K562 (cell line): Measurements from ENCODE around the gene CCDC9. TPM values are rescaled to one million over a fixed set of nuclear protein-coding genes. Genes with fewer than 3 reads are reported as not detected.

Experiments
- BACH1 ChIP-seq: fragments of 200-800 bp; sonication (Bioruptor generic); IDR thresholded peaks from 2 replicates; pipeline ENCODE4 v1.6.1; 2016; ENCODE audit warnings: missing genetic modification characterization, missing compliant biosample characterization
- BDP1 ChIP-seq: IDR thresholded peaks from 3 replicates; pipeline ENCODE4 v1.6.1; 2011; ENCODE audit not compliant: insufficient read length, insufficient read depth
- BRF2 ChIP-seq: IDR thresholded peaks from 3 replicates; pipeline ENCODE4 v1.6.1; 2011; ENCODE audit warnings: borderline replicate concordance, mild to moderate bottlenecking; ENCODE audit not compliant: insufficient read length, insufficient read depth
- CBFA2T3 ChIP-seq: fragments of 450-650 bp; IDR thresholded peaks from 2 replicates; pipeline ENCODE4 v1.6.1; 2017
- CC2D1A ChIP-seq: fragments of 450-650 bp; IDR thresholded peaks from 2 replicates; pipeline ENCODE4 v1.6.1; 2017; ENCODE audit warnings: mild to moderate bottlenecking
- DEAF1 ChIP-seq: fragments of 450-650 bp; formaldehyde crosslinking; IDR thresholded peaks from 2 replicates; pipeline ENCODE4 v1.4.0; 2020; ENCODE audit warnings: mild to moderate bottlenecking, moderate library complexity
- ELK1 ChIP-seq: sonication (generic); formaldehyde crosslinking; IDR thresholded peaks from 2 replicates; pipeline ENCODE4 v1.8.1; 2022; ENCODE audit warnings: missing genetic modification reagents
- ETS2 ChIP-seq: IDR thresholded peaks from 2 replicates; pipeline ENCODE4 v1.6.1; 2016; ENCODE audit warnings: borderline replicate concordance, missing genetic modification characterization, mild to moderate bottlenecking, moderate library complexity, missing compliant biosample characterization; ENCODE audit not compliant: poor library complexity, severe bottlenecking
- FIP1L1 ChIP-seq: fragments of 200-400 bp; formaldehyde crosslinking; IDR thresholded peaks from 2 replicates; pipeline ENCODE4 v1.6.1; 2018; ENCODE audit warnings: mild to moderate bottlenecking, low read depth, low read length; ENCODE audit not compliant: poor library complexity, severe bottlenecking
- FUS ChIP-seq: fragments of 200-400 bp; formaldehyde crosslinking; optimal IDR thresholded peaks from 2 replicates; pipeline ENCODE3; 2017; ENCODE audit warnings: low read depth, low read length
- MCM5 ChIP-seq: fragments of 450-650 bp; IDR thresholded peaks from 2 replicates; pipeline ENCODE4 v1.6.1; 2016; ENCODE audit warnings: low read depth
- NBN ChIP-seq: fragments of 450-650 bp; IDR thresholded peaks from 2 replicates; pipeline ENCODE4 v1.6.1; 2016; ENCODE audit warnings: low read depth, mild to moderate bottlenecking
- PCBP2 ChIP-seq: fragments of 200-400 bp; formaldehyde crosslinking; IDR thresholded peaks from 2 replicates; pipeline ENCODE4 v1.6.1; 2018; ENCODE audit warnings: low read length, low read depth, mild to moderate bottlenecking, moderate library complexity; ENCODE audit not compliant: poor library complexity, severe bottlenecking
- RBM39 ChIP-seq: fragments of 200-400 bp; formaldehyde crosslinking; optimal IDR thresholded peaks from 2 replicates; pipeline ENCODE3; 2018; ENCODE audit warnings: low read depth, low read length
- RNF219 ChIP-seq: fragments of 250-450 bp; sonication (Bioruptor Pico); IDR thresholded peaks from 2 replicates; pipeline ENCODE4 v1.5.0; 2022; ENCODE audit warnings: mild to moderate bottlenecking
- TAF1 ChIP-seq: IDR thresholded peaks from 2 replicates; pipeline ENCODE4 v1.6.1; 2011; ENCODE audit warnings: mild to moderate bottlenecking, low read length, moderate library complexity; ENCODE audit not compliant: insufficient read depth, control insufficient read depth, severe bottlenecking; ENCODE audit errors: extremely low read depth
- ZNF212 ChIP-seq: fragments of 450-650 bp; formaldehyde crosslinking; IDR thresholded peaks from 2 replicates; pipeline ENCODE4 v1.4.0; 2020; ENCODE audit warnings: mild to moderate bottlenecking
- ZNF584 ChIP-seq: fragments of 200-800 bp; sonication (Bioruptor generic); IDR thresholded peaks from 2 replicates; pipeline ENCODE4 v1.6.1; 2016; ENCODE audit warnings: low read depth, mild to moderate bottlenecking, missing genetic modification characterization, missing compliant biosample characterization
- polyA plus RNA-seq, 8 experiments: library from polyadenylated mRNA; depleted of rRNA in 4 of 8; stranded (reverse) in 5 of 8; unstranded in 3 of 8; fragments of >200 nt; fragmentation: Nextera tagmentation in 2 of 8; fragmentation: Illumina TruSeq in 1 of 8; extraction: Ambion mirVana in 2 of 8; extraction: Trizol in 1 of 8; gene quantifications; 2 replicates each; pipeline versions ENCODE4 v1.2.1 to v1.2.3, GENCODE V29; 2011 to 2014; ENCODE audit warnings: inconsistent platforms in 1 of 8, missing spikeins in 1 of 8
- total RNA-seq, 7 experiments: library from RNA; depleted of rRNA in 6 of 7; stranded (reverse); fragments of >200 nt in 6 of 7; fragmentation: Illumina TruSeq in 2 of 7; extraction: Trizol in 2 of 7; gene quantifications; 2 replicates each; pipeline versions ENCODE4 v1.2.1 to v1.2.3, GENCODE V29; 2011 to 2021; ENCODE audit warnings: low replicate concordance in 1 of 7
- TF ChIP-seq, protein P1 (sequence below), 3 experiments: IDR thresholded peaks in 2 of 3; conservative IDR thresholded peaks in 1 of 3; 2 replicates each; pipeline ENCODE4 v1.5.1; 2011 to 2012; ENCODE audit warnings: low read length in 3 of 3, mild to moderate bottlenecking in 3 of 3, control low read depth in 2 of 3, improper control_type of control experiment in 1 of 3, inconsistent platforms in 1 of 3, low read depth in 1 of 3, mixed read lengths in 1 of 3, moderate library complexity in 1 of 3; ENCODE audit not compliant: insufficient read depth in 2 of 3

The CCDC9 gene
- total and polyA plus RNA-seq, 9 of the 15 experiments (the other 6 are each of a cell fraction or from before 2014, with no cell fraction given) = 0.23 to 38.6 (median 8.4) TPM

DNA sequence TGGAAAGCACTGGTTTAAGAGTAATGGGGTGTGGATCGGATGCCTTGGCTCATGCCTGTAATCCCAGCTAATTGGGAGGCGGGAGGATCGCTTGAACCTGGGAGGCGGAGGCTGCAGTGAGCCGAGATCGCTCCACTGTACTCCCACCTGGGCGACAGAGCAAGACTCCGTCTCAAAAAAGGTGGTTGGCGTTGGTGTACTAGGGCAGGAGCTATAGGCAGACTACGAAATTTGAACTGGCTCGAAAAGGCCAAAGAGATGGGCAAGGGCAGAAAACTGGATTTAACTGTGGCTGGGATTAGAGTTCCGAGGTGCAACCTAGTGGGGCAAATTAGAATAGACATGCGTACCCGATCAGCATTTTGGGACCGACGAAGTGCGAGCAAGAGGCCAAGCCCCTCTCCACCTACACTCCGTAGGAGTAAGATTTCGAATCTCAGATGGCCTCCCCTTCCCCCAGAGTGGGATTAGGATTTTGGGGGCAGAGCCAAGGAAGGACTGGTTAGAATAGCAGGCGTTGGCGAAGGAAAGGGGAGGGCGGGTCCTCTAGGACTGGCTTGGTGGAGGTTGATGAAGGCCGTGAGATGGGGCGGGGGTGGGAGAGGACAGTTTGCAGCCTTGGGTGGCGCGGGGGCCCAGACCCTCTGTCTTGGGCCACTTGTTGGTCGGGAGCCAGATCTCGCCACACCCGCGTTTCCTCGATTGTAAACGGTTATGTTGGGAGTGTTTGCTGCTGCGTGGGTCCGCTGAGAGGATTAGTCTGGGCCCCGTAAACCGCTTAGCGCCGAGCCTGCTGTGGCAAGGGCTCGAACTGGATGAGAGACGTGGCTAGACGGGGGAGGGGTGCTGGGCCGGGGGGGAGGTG lies 16.4 kb downstream of the CCDC9 start (continued):
- TF ChIP-seq MCM5 = no peak
- no peak for TF ChIP-seq ELK1 (CRISPR knock-in tag)
- TF ChIP-seq ETS2 = no peak
- no peak for TF ChIP-seq FIP1L1
- TF ChIP-seq ZNF212 (CRISPR knock-in tag) = no peak
- TF ChIP-seq TAF1 = no peak
- TF ChIP-seq BRF2 = no peak
- no peak for TF ChIP-seq CBFA2T3
- TF ChIP-seq RNF219 (CRISPR knock-in tag) = no peak
- TF ChIP-seq NBN = peak; percentile 37; the same call in 1 of the 2 replicates
- TF ChIP-seq FUS = no peak
- TF ChIP-seq BDP1 = no peak
- no peak for TF ChIP-seq ZNF584
- TF ChIP-seq BACH1 = 0 out of 2 replicates have a peak, but pooled peaks have one; percentile 17
- no peak for TF ChIP-seq CC2D1A
- TF ChIP-seq DEAF1 (CRISPR knock-in tag) = no peak
- TF ChIP-seq, protein P1, sequence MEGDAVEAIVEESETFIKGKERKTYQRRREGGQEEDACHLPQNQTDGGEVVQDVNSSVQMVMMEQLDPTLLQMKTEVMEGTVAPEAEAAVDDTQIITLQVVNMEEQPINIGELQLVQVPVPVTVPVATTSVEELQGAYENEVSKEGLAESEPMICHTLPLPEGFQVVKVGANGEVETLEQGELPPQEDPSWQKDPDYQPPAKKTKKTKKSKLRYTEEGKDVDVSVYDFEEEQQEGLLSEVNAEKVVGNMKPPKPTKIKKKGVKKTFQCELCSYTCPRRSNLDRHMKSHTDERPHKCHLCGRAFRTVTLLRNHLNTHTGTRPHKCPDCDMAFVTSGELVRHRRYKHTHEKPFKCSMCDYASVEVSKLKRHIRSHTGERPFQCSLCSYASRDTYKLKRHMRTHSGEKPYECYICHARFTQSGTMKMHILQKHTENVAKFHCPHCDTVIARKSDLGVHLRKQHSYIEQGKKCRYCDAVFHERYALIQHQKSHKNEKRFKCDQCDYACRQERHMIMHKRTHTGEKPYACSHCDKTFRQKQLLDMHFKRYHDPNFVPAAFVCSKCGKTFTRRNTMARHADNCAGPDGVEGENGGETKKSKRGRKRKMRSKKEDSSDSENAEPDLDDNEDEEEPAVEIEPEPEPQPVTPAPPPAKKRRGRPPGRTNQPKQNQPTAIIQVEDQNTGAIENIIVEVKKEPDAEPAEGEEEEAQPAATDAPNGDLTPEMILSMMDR (IDR thresholded peaks at IDR 0.05 in 2 of 3, conservative IDR thresholded peaks at IDR 0.05 in 1 of 3; ENCODE audit: insufficient read depth in 2 of 3, low read depth in 1 of 3, low read length in 3 of 3) = 0 out of 6 replicates have a peak, but pooled peaks of 1 of the 3 experiments have one; percentile 21
- TF ChIP-seq PCBP2 = no peak
- TF ChIP-seq RBM39 = no peak
